Measurements from ENCODE around the gene IL5.

The IL5 gene

GRCh38 chr5:132497488-132497997 is 45.8 kb downstream of the IL5 start:
- TF ChIP-seq POLR2A (IDR thresholded peaks at IDR 0.05; ENCODE audit: low read length) (no peak), GATA1 (IDR thresholded peaks at IDR 0.05; ENCODE audit: low read depth, low read length) (no peak)
- no peak for DNase-seq

GRCh38 chr5:132496631-132497487 is 46.5 kb downstream of the IL5 start:
- TF ChIP-seq POLR2A (IDR thresholded peaks at IDR 0.05; ENCODE audit: low read length) (no peak), GATA1 (IDR thresholded peaks at IDR 0.05; ENCODE audit: low read depth, low read length) (no peak)
- DNase-seq = peak; percentile 83 to 87

GRCh38 chr5:132496191-132496630 is 47.1 kb downstream of the IL5 start:
- TF ChIP-seq GATA1 (IDR thresholded peaks at IDR 0.05; ENCODE audit: low read depth, low read length) (no peak), POLR2A (IDR thresholded peaks at IDR 0.05; ENCODE audit: low read length) (no peak)
- peak; percentile 82 to 85 for DNase-seq

GRCh38 chr5:132495667-132496190 is 47.6 kb downstream of the IL5 start:
- DNase-seq = peak; percentile 87 to 90
- TF ChIP-seq GATA1 (IDR thresholded peaks at IDR 0.05; ENCODE audit: low read depth, low read length) (no peak), POLR2A (IDR thresholded peaks at IDR 0.05; ENCODE audit: low read length) (peak; percentile 39)

- no peak for DNase-seq
- TF ChIP-seq POLR2A (IDR thresholded peaks at IDR 0.05; ENCODE audit: low read length) = no peak
- TF ChIP-seq GATA1 (IDR thresholded peaks at IDR 0.05; ENCODE audit: low read depth, low read length) = no peak
These were observed 49.5 kb downstream of the IL5 start for GRCh38 chr5:132493821-132494220.

GRCh38 chr5:132493241-132493640 is 50.1 kb downstream of the IL5 start:
- TF ChIP-seq POLR2A (IDR thresholded peaks at IDR 0.05; ENCODE audit: low read length) (no peak), GATA1 (IDR thresholded peaks at IDR 0.05; ENCODE audit: low read depth, low read length) (no peak)
- DNase-seq = no peak

GRCh38 chr5:132492386-132493125 is 50.8 kb downstream of the IL5 start:
- TF ChIP-seq GATA1 (IDR thresholded peaks at IDR 0.05; ENCODE audit: low read depth, low read length) = no peak
- no peak for TF ChIP-seq POLR2A (IDR thresholded peaks at IDR 0.05; ENCODE audit: low read length)
- no peak for DNase-seq
